Breast epithelium (tissue), 4 donors: ENCODE measurements around the gene LDLRAD3. TPM values are rescaled to one million over a fixed set of nuclear protein-coding genes. Genes with fewer than 3 reads are reported as not detected.

ENCODE experiments used
- DNase-seq, 2 donors: peaks; one replicate each; pipeline ENCODE4 v3.0.0-alpha.2; 2019; ENCODE audit warnings: low spot score in 2 of 2
- H3K27ac ChIP-seq, 2 donors: fragments of 200-600 bp; sonication (generic) in 1 of 2; one replicate each; pipeline ENCODE4 v1.5.1; 2016 to 2019; ENCODE audit warnings: mild to moderate bottlenecking in 1 of 2
- H3K27me3 ChIP-seq, 2 donors: fragments of 200-600 bp; sonication (generic) in 1 of 2; one replicate each; pipeline versions ENCODE4 v1.5.1 to v1.6.0; 2017 to 2019; ENCODE audit warnings: control low read depth in 1 of 2, mild to moderate bottlenecking in 1 of 2
- H3K36me3 ChIP-seq: fragments of 200-600 bp; one replicate; pipeline ENCODE4 v1.5.1; 2019
- H3K4me1 ChIP-seq, 2 donors: fragments of 200-600 bp; sonication (generic); one replicate each; pipeline ENCODE4 v1.5.1; 2016 to 2019; ENCODE audit warnings: control low read depth in 1 of 2
- H3K4me3 ChIP-seq, 3 donors: fragments of 200-600 bp; sonication (generic); 1 replicate in 2 of 3; 2 replicates in 1 of 3; pipeline ENCODE4 v1.5.1; 2016 to 2019; ENCODE audit warnings: mild to moderate bottlenecking in 3 of 3, moderate library complexity in 2 of 3
- H3K9me3 ChIP-seq, 2 donors: fragments of 200-600 bp; sonication (generic) in 1 of 2; one replicate each; pipeline ENCODE4 v1.5.1; 2016 to 2019; ENCODE audit warnings: control low read depth in 1 of 2
- CTCF ChIP-seq, 3 donors: fragments of 450-650 bp; IDR thresholded peaks; one replicate each; pipeline ENCODE4 v1.5.1; 2016 to 2017; ENCODE audit warnings: antibody characterized with exemption in 3 of 3, mild to moderate bottlenecking in 3 of 3, moderate library complexity in 3 of 3
- POLR2A ChIP-seq: fragments of 450-650 bp; IDR thresholded peaks from one replicate; pipeline ENCODE4 v1.6.1; 2016; ENCODE audit warnings: antibody characterized with exemption, mild to moderate bottlenecking, moderate library complexity
- POLR2AphosphoS5 ChIP-seq, 3 donors: sonication (generic); formaldehyde crosslinking; IDR thresholded peaks; one replicate each; pipeline ENCODE4 v1.6.1; 2017; ENCODE audit warnings: antibody characterized with exemption in 3 of 3
- intact Hi-C: fragments of 100-400 bp; cut with DNase I; formaldehyde crosslinking; loops from one replicate; pipeline ENCODE4 v1.15.1; 2023; ENCODE audit warnings: low total_unique reads
- total RNA-seq, 3 donors: library from RNA; depleted of rRNA; stranded (reverse); fragments of >200 nt; gene quantifications; one replicate each; pipeline ENCODE4 v1.1.0, GENCODE V29; 2016

Gene LDLRAD3
- total RNA-seq, 3 donors from 2014 or later = 20.3 to 45.4 (median 40.6) TPM

GRCh38 chr11:35945137-35945518 lies 1.3 kb downstream of the LDLRAD3 start:
- Histone ChIP-seq H3K27me3 (no peaks in the 10 kb centered on the region), H3K4me1 (peaks cover 0 to 8% of the 10 kb centered on the region in 2 donors), H3K27ac (peak overlapping the region; percentile 59 to 95), H3K9me3 (no peaks in the 10 kb centered on the region), H3K4me3 (peak overlapping the region; percentile 66 to 94 (median 74)), H3K36me3 (no peaks in the 10 kb centered on the region)
- intact Hi-C loops = no loop called here
- no peak for DNase-seq
- TF ChIP-seq POLR2A (no peak), POLR2AphosphoS5 (IDR thresholded peaks at IDR 0.05) (no peak), CTCF (IDR thresholded peaks at IDR 0.05) (no peak)

DNA sequence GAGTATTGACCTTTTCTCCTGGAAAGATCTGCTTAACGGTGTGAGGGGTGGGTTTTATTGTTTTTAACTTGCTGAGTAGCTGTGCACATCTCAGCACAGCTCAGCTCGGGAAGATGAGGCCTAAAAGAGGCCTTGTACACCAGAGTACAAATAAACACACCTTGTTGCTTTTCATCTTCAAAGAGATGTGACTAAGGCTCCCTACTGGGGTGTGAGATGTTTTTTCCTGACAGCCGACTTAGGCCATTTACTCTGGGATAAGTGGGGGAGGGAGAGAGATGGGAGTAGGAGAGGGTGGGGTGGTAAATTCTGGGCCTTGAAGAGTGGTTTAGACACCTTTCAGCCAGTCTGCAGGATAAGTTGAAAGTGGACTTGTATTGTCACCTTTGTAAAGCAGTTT lies 2.9 kb downstream of the LDLRAD3 start:
- Histone ChIP-seq H3K4me3 (no peak overlapping the region), H3K27ac (no peak overlapping the region), H3K36me3 (no peaks in the 10 kb centered on the region), H3K4me1 (peaks cover 0 to 8% of the 10 kb centered on the region in 2 donors), H3K27me3 (no peaks in the 10 kb centered on the region), H3K9me3 (no peaks in the 10 kb centered on the region)
- no peak for TF ChIP-seq POLR2AphosphoS5 (IDR thresholded peaks at IDR 0.05)
- no peak for TF ChIP-seq POLR2A
- no peak for TF ChIP-seq CTCF (IDR thresholded peaks at IDR 0.05)
- no peak for DNase-seq
- intact Hi-C loops = no loop called here

- intact Hi-C loops = no loop called here
- Histone ChIP-seq H3K36me3 (no peaks in the 10 kb centered on the region), H3K9me3 (no peaks in the 10 kb centered on the region), H3K27me3 (no peaks in the 10 kb centered on the region), H3K4me3 (no peak overlapping the region), H3K27ac (no peak overlapping the region), H3K4me1 (peaks cover 0 to 8% of the 10 kb centered on the region in 2 donors)
- DNase-seq = no peak
- TF ChIP-seq POLR2A (no peak), CTCF (IDR thresholded peaks at IDR 0.05) (no peak), POLR2AphosphoS5 (IDR thresholded peaks at IDR 0.05) (no peak)
Observed at GRCh38 chr11:35947437-35947836, 3.6 kb downstream of the LDLRAD3 start.

DNA sequence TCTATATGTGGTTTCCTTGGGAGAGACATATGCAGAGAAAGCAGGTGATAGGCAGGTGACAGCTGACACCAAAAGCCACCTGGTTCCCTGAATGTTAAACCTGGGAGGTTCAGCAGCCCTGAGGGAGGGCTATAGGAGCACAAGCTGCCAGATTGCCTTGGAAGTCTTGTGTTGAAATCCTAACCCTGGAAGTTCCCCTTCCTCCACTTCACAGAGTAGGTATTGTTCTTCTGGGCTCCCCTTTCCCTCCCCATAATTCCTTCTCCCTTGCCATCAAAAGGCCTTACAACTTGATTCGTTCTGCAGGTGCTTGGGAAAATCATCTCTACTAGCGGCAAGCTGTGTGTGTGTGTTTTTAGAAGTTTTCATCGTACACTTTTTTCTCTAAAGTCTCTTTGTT lies 5.4 kb downstream of the LDLRAD3 start:
- Histone ChIP-seq H3K4me1 (peaks cover 0 to 8% of the 10 kb centered on the region in 2 donors), H3K27ac (peak overlapping the region; percentile 12 to 55), H3K36me3 (no peaks in the 10 kb centered on the region), H3K4me3 (no peak overlapping the region), H3K27me3 (no peaks in the 10 kb centered on the region), H3K9me3 (no peaks in the 10 kb centered on the region)
- no peak for TF ChIP-seq CTCF (IDR thresholded peaks at IDR 0.05)
- TF ChIP-seq POLR2A = no peak
- no peak for TF ChIP-seq POLR2AphosphoS5 (IDR thresholded peaks at IDR 0.05)
- intact Hi-C loops = no loop called here
- peak in 1 of 2 donors; percentile 33 for DNase-seq

GRCh38 chr11:35950082-35950481 lies 6.2 kb downstream of the LDLRAD3 start:
- DNase-seq = no peak
- Histone ChIP-seq H3K27ac (peak overlapping the region; percentile 55 to 78), H3K4me3 (no peak overlapping the region), H3K9me3 (no peaks in the 10 kb centered on the region), H3K36me3 (no peaks in the 10 kb centered on the region), H3K4me1 (peaks cover 0 to 8% of the 10 kb centered on the region in 2 donors), H3K27me3 (no peaks in the 10 kb centered on the region)
- TF ChIP-seq CTCF (IDR thresholded peaks at IDR 0.05) (peak in 2 of 3 donors; percentile 14 to 16), POLR2AphosphoS5 (IDR thresholded peaks at IDR 0.05) (no peak), POLR2A (no peak)
- intact Hi-C loops = no loop called here
